Osteocyte (in vitro differentiated cells): Measurements from ENCODE around the gene CAND2. TPM values are rescaled to one million over a fixed set of nuclear protein-coding genes. Genes with fewer than 3 reads are reported as not detected.

Source experiments
- DNase-seq: peaks from one replicate; pipeline ENCODE4 v3.0.0; 2021; ENCODE audit warnings: mixed read lengths; ENCODE audit not compliant: unreplicated experiment; ENCODE audit errors: extremely low spot score
- H3K27ac Mint-ChIP-seq: one replicate; pipeline ENCODE4 v1.8.0; 2021; ENCODE audit warnings: mild to moderate bottlenecking, mixed read lengths; ENCODE audit not compliant: unreplicated experiment
- H3K27me3 Mint-ChIP-seq: one replicate; pipeline ENCODE4 v1.8.0; 2021; ENCODE audit warnings: mixed read lengths; ENCODE audit not compliant: unreplicated experiment
- H3K36me3 Mint-ChIP-seq: one replicate; pipeline ENCODE4 v1.8.0; 2021; ENCODE audit warnings: mixed read lengths; ENCODE audit not compliant: unreplicated experiment
- H3K4me1 Mint-ChIP-seq: one replicate; pipeline ENCODE4 v1.8.0; 2021; ENCODE audit warnings: mixed read lengths; ENCODE audit not compliant: unreplicated experiment
- H3K4me3 Mint-ChIP-seq: one replicate; pipeline ENCODE4 v1.8.0; 2021; ENCODE audit warnings: mild to moderate bottlenecking, moderate library complexity, mixed read lengths; ENCODE audit not compliant: unreplicated experiment
- H3K9me3 Mint-ChIP-seq: one replicate; pipeline ENCODE4 v1.8.0; 2021; ENCODE audit warnings: mixed read lengths; ENCODE audit not compliant: unreplicated experiment
- total RNA-seq: library from RNA; stranded (reverse); gene quantifications from 2 replicates; pipeline ENCODE4 v1.2.1, GENCODE V29; 2021
- TF ChIP-seq, protein P1 (sequence below): fragments of 200-600 bp; sonication (generic); IDR thresholded peaks from 2 replicates; pipeline ENCODE4 v1.5.0; 2021; ENCODE audit warnings: antibody characterized with exemption, mild to moderate bottlenecking, moderate library complexity

CAND2 gene
- total RNA-seq, 1 donor from 2014 or later, result 10.4 TPM

DNA sequence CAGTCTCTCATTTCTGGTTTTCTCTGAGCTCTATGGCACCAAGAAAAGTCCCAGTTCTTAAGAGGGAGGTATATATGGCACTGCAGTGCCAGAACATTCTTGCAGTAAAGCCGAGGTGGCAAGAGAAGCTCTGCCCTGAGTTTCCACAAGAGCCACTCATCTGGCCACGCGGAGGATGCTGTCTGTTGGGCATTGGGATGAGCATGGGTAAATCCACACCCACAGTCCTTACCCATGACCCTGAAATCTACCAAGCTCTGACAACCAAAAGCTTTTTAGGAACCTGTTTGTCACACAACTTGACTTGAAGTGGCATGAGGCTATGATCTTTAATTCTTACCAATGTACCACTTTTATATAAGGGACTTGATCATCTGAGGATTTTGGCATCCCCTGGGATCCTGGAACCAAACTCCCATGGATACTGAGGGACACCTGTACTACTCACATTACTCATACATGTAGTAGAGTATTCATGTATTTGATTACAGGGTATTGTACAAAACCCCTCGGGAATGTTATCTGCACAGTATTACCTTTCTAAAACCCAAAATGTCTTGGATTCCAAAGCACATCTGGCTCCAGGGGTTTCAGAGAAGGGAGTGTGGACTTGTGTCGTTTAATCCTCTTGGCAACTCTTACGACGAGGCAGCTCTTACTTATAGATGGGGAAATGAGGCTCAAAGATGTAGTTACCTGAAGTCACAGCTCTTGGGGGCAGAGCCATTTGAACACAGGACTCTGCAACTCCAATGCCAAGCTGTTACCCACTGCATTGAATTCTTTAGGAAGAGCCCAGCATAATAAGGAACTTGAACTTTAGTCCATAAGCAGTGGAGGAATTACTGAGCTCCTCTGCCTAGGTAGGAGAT is 36.1 kb downstream of the CAND2 start:
- Mint-ChIP-seq H3K9me3 (no peaks in the 10 kb centered on the region), H3K4me1 (peaks cover 22% of the 10 kb centered on the region), H3K36me3 (peaks cover 30% of the 10 kb centered on the region), H3K27ac (no peak overlapping the region), H3K4me3 (no peak overlapping the region), H3K27me3 (no peaks in the 10 kb centered on the region)
- TF ChIP-seq, protein P1, sequence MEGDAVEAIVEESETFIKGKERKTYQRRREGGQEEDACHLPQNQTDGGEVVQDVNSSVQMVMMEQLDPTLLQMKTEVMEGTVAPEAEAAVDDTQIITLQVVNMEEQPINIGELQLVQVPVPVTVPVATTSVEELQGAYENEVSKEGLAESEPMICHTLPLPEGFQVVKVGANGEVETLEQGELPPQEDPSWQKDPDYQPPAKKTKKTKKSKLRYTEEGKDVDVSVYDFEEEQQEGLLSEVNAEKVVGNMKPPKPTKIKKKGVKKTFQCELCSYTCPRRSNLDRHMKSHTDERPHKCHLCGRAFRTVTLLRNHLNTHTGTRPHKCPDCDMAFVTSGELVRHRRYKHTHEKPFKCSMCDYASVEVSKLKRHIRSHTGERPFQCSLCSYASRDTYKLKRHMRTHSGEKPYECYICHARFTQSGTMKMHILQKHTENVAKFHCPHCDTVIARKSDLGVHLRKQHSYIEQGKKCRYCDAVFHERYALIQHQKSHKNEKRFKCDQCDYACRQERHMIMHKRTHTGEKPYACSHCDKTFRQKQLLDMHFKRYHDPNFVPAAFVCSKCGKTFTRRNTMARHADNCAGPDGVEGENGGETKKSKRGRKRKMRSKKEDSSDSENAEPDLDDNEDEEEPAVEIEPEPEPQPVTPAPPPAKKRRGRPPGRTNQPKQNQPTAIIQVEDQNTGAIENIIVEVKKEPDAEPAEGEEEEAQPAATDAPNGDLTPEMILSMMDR, result no peak
- DNase-seq, result no peak

DNA sequence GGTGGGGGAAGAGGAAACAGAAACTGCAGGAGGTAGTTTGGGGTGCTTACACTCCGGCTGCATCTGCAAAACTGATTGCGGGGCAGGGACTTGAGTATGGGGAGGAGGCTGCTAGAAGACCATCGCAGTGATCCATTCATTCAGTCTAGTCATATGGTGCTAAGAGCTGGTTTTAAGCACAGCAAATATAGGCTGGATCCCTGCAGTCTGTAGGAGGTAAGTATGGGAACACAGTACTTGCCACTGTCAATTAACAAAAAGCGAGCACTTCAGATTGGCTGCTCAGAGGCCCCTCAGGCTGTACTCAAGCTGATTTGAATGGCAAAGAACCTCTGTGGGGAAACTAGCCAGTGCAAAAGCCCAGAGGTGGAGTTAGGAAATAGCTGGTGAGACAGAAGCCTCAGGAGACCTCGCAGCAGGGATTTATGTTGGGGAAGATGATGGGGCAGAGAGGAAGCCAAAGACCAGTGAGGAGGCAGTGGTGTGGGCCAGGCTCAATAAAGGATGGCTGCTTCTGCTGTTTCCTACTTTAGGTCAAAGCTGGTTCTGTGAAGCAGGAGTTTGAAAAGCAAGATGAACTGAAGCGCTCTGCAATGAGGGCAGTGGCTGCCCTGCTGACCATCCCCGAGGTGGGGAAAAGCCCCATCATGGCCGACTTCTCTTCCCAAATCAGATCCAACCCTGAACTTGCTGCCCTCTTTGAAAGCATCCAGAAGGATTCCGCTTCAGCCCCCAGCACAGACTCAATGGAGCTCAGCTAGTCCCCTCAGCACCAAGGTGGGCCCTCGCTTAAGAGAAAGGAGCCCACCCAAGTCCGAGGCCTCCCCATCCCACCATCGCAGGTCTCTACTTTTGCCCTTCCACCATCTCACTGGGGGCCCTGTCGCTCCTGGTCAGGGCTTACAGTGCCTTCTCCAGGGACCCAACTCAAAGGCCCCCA is 37.0 kb downstream of the CAND2 start:
- TF ChIP-seq, protein P1, result no peak
- peaks cover 29% of the 10 kb centered on the region for H3K4me1 Mint-ChIP-seq
- DNase-seq, result no peak
- H3K4me3 Mint-ChIP-seq, result no peak overlapping the region
- peaks cover 37% of the 10 kb centered on the region for H3K36me3 Mint-ChIP-seq
- H3K27ac Mint-ChIP-seq, result no peak overlapping the region
- H3K9me3 Mint-ChIP-seq, result no peaks in the 10 kb centered on the region
- H3K27me3 Mint-ChIP-seq, result no peaks in the 10 kb centered on the region

DNA sequence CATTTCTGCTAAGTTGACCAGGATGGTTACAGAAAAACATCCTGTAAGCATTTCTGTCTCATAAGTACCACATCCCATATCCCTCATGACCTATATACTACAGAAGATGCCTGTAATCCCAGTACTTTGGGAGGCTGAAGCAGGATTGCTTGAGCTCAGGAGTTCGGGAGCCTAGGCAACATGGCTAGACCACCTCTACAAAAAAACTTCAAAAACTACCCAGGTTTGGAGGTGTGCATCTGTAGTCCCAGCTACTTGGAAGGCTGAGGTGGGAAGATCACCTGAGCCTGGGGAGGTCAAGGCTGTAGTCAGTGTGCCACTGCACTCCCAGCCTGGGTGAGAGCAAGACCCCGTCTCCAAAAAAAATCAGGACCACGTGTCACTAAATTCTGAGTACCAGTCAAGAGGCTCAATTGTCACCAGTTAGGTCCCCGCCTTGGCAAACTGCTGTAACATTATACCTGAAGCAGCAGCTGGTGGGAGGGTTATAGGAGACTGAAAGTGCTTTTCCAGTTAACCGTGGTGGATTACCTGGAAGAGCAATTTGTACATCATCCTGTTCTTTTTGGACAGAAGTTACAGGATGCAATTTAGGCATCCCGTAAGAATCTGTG is 38.7 kb downstream of the CAND2 start:
- Mint-ChIP-seq H3K36me3 (peaks cover 47% of the 10 kb centered on the region), H3K27ac (no peak overlapping the region)
- TF ChIP-seq, protein P1, result no peak

DNA sequence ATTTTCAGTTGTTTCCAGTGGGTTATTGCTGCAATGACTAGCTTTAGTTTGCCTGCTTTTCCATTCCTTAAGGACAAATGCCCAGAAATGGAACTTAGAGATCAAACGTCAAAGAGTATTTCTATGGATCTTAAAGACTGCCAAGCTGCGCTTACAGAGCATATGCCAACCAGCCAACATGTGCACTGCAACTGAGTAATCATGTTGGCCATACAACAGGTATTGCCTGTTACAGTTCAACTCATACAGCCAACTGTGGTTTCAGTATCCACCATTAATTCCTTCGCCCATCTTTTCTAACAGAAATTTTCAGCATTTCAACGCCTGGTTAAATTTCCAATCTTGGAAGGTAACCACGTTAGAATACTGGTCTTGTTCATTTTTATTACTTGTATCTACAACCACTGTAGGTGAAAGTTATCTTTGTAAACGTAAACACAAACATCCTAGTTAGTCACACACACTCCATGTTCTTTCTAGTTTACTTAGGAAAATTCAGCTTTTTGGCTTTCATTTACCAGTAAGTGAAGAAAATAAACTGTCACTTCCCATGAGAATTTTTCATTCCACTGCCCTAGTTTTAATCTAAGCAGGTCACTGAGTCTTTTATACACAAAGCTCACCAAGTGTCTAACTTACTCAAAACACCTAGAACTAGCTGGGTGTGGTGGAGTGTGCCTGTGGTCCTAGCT is 41.0 kb downstream of the CAND2 start:
- Mint-ChIP-seq H3K36me3 (peaks cover 47% of the 10 kb centered on the region), H3K27me3 (no peaks in the 10 kb centered on the region), H3K4me1 (peaks cover 41% of the 10 kb centered on the region), H3K9me3 (no peaks in the 10 kb centered on the region), H3K27ac (no peak overlapping the region), H3K4me3 (no peak overlapping the region)
- TF ChIP-seq, protein P1, result no peak
- DNase-seq, result no peak

More for the DNA sequence above, 38.7 kb downstream of the CAND2 start:
- no peak for DNase-seq
- no peaks in the 10 kb centered on the region for H3K27me3 Mint-ChIP-seq
- no peak overlapping the region for H3K4me3 Mint-ChIP-seq
- H3K4me1 Mint-ChIP-seq, result peaks cover 42% of the 10 kb centered on the region
- H3K9me3 Mint-ChIP-seq, result no peaks in the 10 kb centered on the region
